DMS153 treated with DMSO at 0.1 percent for 48 hours (cell line): ENCODE results near the gene GRID1.

Experiments used
- DNase-seq: peaks from one replicate; lab custom pipeline; 2025; ENCODE audit not compliant: unreplicated experiment; lab: John Stamatoyannopoulos, UW

Gene GRID1

GRCh38 chr10:86172301-86172700, 194.3 kb downstream of the GRID1 start:
- no peak for DNase-seq

- DNase-seq = no peak
These were observed 196.1 kb downstream of the GRID1 start for GRCh38 chr10:86170255-86171108.

GRCh38 chr10:86169506-86170254, 196.9 kb downstream of the GRID1 start:
- no peak for DNase-seq

- DNase-seq = no peak
These were observed 197.5 kb downstream of the GRID1 start for GRCh38 chr10:86169066-86169465.

GRCh38 chr10:86168256-86168655, 198.3 kb downstream of the GRID1 start:
- DNase-seq = no peak

- no peak for DNase-seq
These were observed 198.8 kb downstream of the GRID1 start for GRCh38 chr10:86167762-86168128.

GRCh38 chr10:86167121-86167761, 199.4 kb downstream of the GRID1 start:
- no peak for DNase-seq

GRCh38 chr10:86165666-86166065, 200.9 kb downstream of the GRID1 start:
- no peak for DNase-seq

- no peak for DNase-seq
These were observed 201.5 kb downstream of the GRID1 start for GRCh38 chr10:86164960-86165630.

GRCh38 chr10:86164174-86164774, 202.3 kb downstream of the GRID1 start:
- DNase-seq = no peak

- DNase-seq = no peak
These were observed 202.9 kb downstream of the GRID1 start for GRCh38 chr10:86163522-86164173.

- DNase-seq = no peak
These were observed 203.7 kb downstream of the GRID1 start for GRCh38 chr10:86162696-86163400.

- DNase-seq = no peak
These were observed 204.6 kb downstream of the GRID1 start for GRCh38 chr10:86162036-86162435.

GRCh38 chr10:86160890-86161585, 205.6 kb downstream of the GRID1 start:
- DNase-seq = no peak

GRCh38 chr10:86159797-86160196, 206.8 kb downstream of the GRID1 start:
- DNase-seq = no peak

- DNase-seq = no peak
These were observed 211.3 kb downstream of the GRID1 start for GRCh38 chr10:86155054-86155921.

- no peak for DNase-seq
These were observed 212.8 kb downstream of the GRID1 start for GRCh38 chr10:86153751-86154150.

- no peak for DNase-seq
These were observed 213.7 kb downstream of the GRID1 start for GRCh38 chr10:86152911-86153310.
